ENCODE measurements around the gene DNAJC7.

DNAJC7 gene

GRCh38 chr17:41982026-41982760, 35.0 kb downstream of the DNAJC7 start:
- Histone ChIP-seq H3K27ac (ENCODE audit: insufficient read depth, low read depth, low read length, poor library complexity, severe bottlenecking) (no peak overlapping the region), H3K36me3 (ENCODE audit: control insufficient read depth, insufficient read depth, low read length) (peaks cover 72% of the 10 kb centered on the region)

GRCh38 chr17:41977991-41978390, 39.2 kb downstream of the DNAJC7 start:
- H3K9me3 ChIP-seq (ENCODE audit: control insufficient read depth, low read length), result no peaks in the 10 kb centered on the region
- H3K27me3 ChIP-seq (ENCODE audit: control insufficient read depth, insufficient read depth, low read length, poor library complexity, severe bottlenecking), result no peaks in the 10 kb centered on the region
- no peak overlapping the region for H3K4me3 ChIP-seq (ENCODE audit: insufficient read depth, low read depth, low read length)
- H3K36me3 ChIP-seq (ENCODE audit: control insufficient read depth, insufficient read depth, low read length), result peaks cover 78% of the 10 kb centered on the region
- WGBS, 2 experiments, result 89 to 93% methylated on average over 4 of the region's 4 CpGs
- no peak overlapping the region for H3K27ac ChIP-seq (ENCODE audit: insufficient read depth, low read depth, low read length, poor library complexity, severe bottlenecking)
- H3K4me1 ChIP-seq (ENCODE audit: control insufficient read depth, insufficient read depth, low read length), result no peaks in the 10 kb centered on the region

More at GRCh38 chr17:41982026-41982760, 35.0 kb downstream of the DNAJC7 start:
- no peaks in the 10 kb centered on the region for H3K27me3 ChIP-seq (ENCODE audit: control insufficient read depth, insufficient read depth, low read length, poor library complexity, severe bottlenecking)
- H3K9me3 ChIP-seq (ENCODE audit: control insufficient read depth, low read length), result no peaks in the 10 kb centered on the region
- no peak overlapping the region for H3K4me3 ChIP-seq (ENCODE audit: insufficient read depth, low read depth, low read length)
- WGBS, 2 experiments, result 95 to 96% methylated on average over 14 of the region's 14 CpGs
- no peaks in the 10 kb centered on the region for H3K4me1 ChIP-seq (ENCODE audit: control insufficient read depth, insufficient read depth, low read length)

GRCh38 chr17:41976142-41976768, 41.0 kb downstream of the DNAJC7 start:
- no peak overlapping the region for H3K4me3 ChIP-seq (ENCODE audit: insufficient read depth, low read depth, low read length)
- H3K4me1 ChIP-seq (ENCODE audit: control insufficient read depth, insufficient read depth, low read length), result no peaks in the 10 kb centered on the region
- WGBS, 2 experiments, result 93 to 96% methylated on average over 11 of the region's 11 CpGs
- peaks cover 77% of the 10 kb centered on the region for H3K36me3 ChIP-seq (ENCODE audit: control insufficient read depth, insufficient read depth, low read length)
- no peaks in the 10 kb centered on the region for H3K9me3 ChIP-seq (ENCODE audit: control insufficient read depth, low read length)
- H3K27ac ChIP-seq (ENCODE audit: insufficient read depth, low read depth, low read length, poor library complexity, severe bottlenecking), result no peak overlapping the region
- no peaks in the 10 kb centered on the region for H3K27me3 ChIP-seq (ENCODE audit: control insufficient read depth, insufficient read depth, low read length, poor library complexity, severe bottlenecking)

- H3K27ac ChIP-seq (ENCODE audit: insufficient read depth, low read depth, low read length, poor library complexity, severe bottlenecking), result no peak overlapping the region
- peaks cover 69% of the 10 kb centered on the region for H3K36me3 ChIP-seq (ENCODE audit: control insufficient read depth, insufficient read depth, low read length)
- 96 to 97% methylated on average over 9 of the region's 9 CpGs for WGBS, 2 experiments
- no peaks in the 10 kb centered on the region for H3K4me1 ChIP-seq (ENCODE audit: control insufficient read depth, insufficient read depth, low read length)
- H3K4me3 ChIP-seq (ENCODE audit: insufficient read depth, low read depth, low read length), result no peak overlapping the region
- H3K9me3 ChIP-seq (ENCODE audit: control insufficient read depth, low read length), result no peaks in the 10 kb centered on the region
- H3K27me3 ChIP-seq (ENCODE audit: control insufficient read depth, insufficient read depth, low read length, poor library complexity, severe bottlenecking), result no peaks in the 10 kb centered on the region
Measured at GRCh38 chr17:41975099-41976083, 41.8 kb downstream of the DNAJC7 start.

GRCh38 chr17:41974658-41975057, 42.6 kb downstream of the DNAJC7 start:
- H3K9me3 ChIP-seq (ENCODE audit: control insufficient read depth, low read length), result no peaks in the 10 kb centered on the region
- no peak overlapping the region for H3K4me3 ChIP-seq (ENCODE audit: insufficient read depth, low read depth, low read length)
- peaks cover 63% of the 10 kb centered on the region for H3K36me3 ChIP-seq (ENCODE audit: control insufficient read depth, insufficient read depth, low read length)
- no peaks in the 10 kb centered on the region for H3K4me1 ChIP-seq (ENCODE audit: control insufficient read depth, insufficient read depth, low read length)
- H3K27me3 ChIP-seq (ENCODE audit: control insufficient read depth, insufficient read depth, low read length, poor library complexity, severe bottlenecking), result no peaks in the 10 kb centered on the region
- WGBS, 2 experiments, result 94 to 97% methylated on average over 5 of the region's 5 CpGs
- H3K27ac ChIP-seq (ENCODE audit: insufficient read depth, low read depth, low read length, poor library complexity, severe bottlenecking), result no peak overlapping the region

- H3K4me3 ChIP-seq (ENCODE audit: insufficient read depth, low read depth, low read length), result no peak overlapping the region
- WGBS, 2 experiments, result 94 to 96% methylated on average over 6 of the region's 6 CpGs
- H3K27me3 ChIP-seq (ENCODE audit: control insufficient read depth, insufficient read depth, low read length, poor library complexity, severe bottlenecking), result no peaks in the 10 kb centered on the region
- H3K36me3 ChIP-seq (ENCODE audit: control insufficient read depth, insufficient read depth, low read length), result peaks cover 60% of the 10 kb centered on the region
- H3K4me1 ChIP-seq (ENCODE audit: control insufficient read depth, insufficient read depth, low read length), result no peaks in the 10 kb centered on the region
- no peaks in the 10 kb centered on the region for H3K9me3 ChIP-seq (ENCODE audit: control insufficient read depth, low read length)
- H3K27ac ChIP-seq (ENCODE audit: insufficient read depth, low read depth, low read length, poor library complexity, severe bottlenecking), result no peak overlapping the region
Measured at GRCh38 chr17:41974031-41974430, 43.2 kb downstream of the DNAJC7 start.

GRCh38 chr17:41973408-41973811, 43.8 kb downstream of the DNAJC7 start:
- WGBS, 2 experiments, result 94 to 95% methylated on average over 19 of the region's 19 CpGs
- Histone ChIP-seq H3K36me3 (ENCODE audit: control insufficient read depth, insufficient read depth, low read length) (peaks cover 62% of the 10 kb centered on the region), H3K27ac (ENCODE audit: insufficient read depth, low read depth, low read length, poor library complexity, severe bottlenecking) (no peak overlapping the region)

GRCh38 chr17:41972571-41973407, 44.5 kb downstream of the DNAJC7 start:
- peak overlapping the region; percentile 8 for H3K27ac ChIP-seq (ENCODE audit: insufficient read depth, low read depth, low read length, poor library complexity, severe bottlenecking)
- WGBS, 2 experiments, result 94 to 95% methylated on average over 22 of the region's 22 CpGs
- peaks cover 63% of the 10 kb centered on the region for H3K36me3 ChIP-seq (ENCODE audit: control insufficient read depth, insufficient read depth, low read length)

More at GRCh38 chr17:41973408-41973811, 43.8 kb downstream of the DNAJC7 start:
- H3K4me1 ChIP-seq (ENCODE audit: control insufficient read depth, insufficient read depth, low read length), result no peaks in the 10 kb centered on the region
- H3K9me3 ChIP-seq (ENCODE audit: control insufficient read depth, low read length), result no peaks in the 10 kb centered on the region
- H3K4me3 ChIP-seq (ENCODE audit: insufficient read depth, low read depth, low read length), result no peak overlapping the region
- H3K27me3 ChIP-seq (ENCODE audit: control insufficient read depth, insufficient read depth, low read length, poor library complexity, severe bottlenecking), result no peaks in the 10 kb centered on the region

GRCh38 chr17:41971721-41972523, 45.3 kb downstream of the DNAJC7 start:
- H3K4me3 ChIP-seq (ENCODE audit: insufficient read depth, low read depth, low read length), result no peak overlapping the region
- no peaks in the 10 kb centered on the region for H3K27me3 ChIP-seq (ENCODE audit: control insufficient read depth, insufficient read depth, low read length, poor library complexity, severe bottlenecking)
- H3K9me3 ChIP-seq (ENCODE audit: control insufficient read depth, low read length), result no peaks in the 10 kb centered on the region
- WGBS, 2 experiments, result 91% methylated on average over 18 of the region's 18 CpGs
- peaks cover 8% of the 10 kb centered on the region for H3K4me1 ChIP-seq (ENCODE audit: control insufficient read depth, insufficient read depth, low read length)
- H3K36me3 ChIP-seq (ENCODE audit: control insufficient read depth, insufficient read depth, low read length), result peaks cover 58% of the 10 kb centered on the region
- H3K27ac ChIP-seq (ENCODE audit: insufficient read depth, low read depth, low read length, poor library complexity, severe bottlenecking), result no peak overlapping the region

More at GRCh38 chr17:41972571-41973407, 44.5 kb downstream of the DNAJC7 start:
- H3K27me3 ChIP-seq (ENCODE audit: control insufficient read depth, insufficient read depth, low read length, poor library complexity, severe bottlenecking), result no peaks in the 10 kb centered on the region
- no peak overlapping the region for H3K4me3 ChIP-seq (ENCODE audit: insufficient read depth, low read depth, low read length)
- no peaks in the 10 kb centered on the region for H3K9me3 ChIP-seq (ENCODE audit: control insufficient read depth, low read length)
- H3K4me1 ChIP-seq (ENCODE audit: control insufficient read depth, insufficient read depth, low read length), result peaks cover 2% of the 10 kb centered on the region
